Thyroid gland (tissue), 4 donors: ENCODE measurements around the gene PIP5KL1. TPM values are rescaled to one million over a fixed set of nuclear protein-coding genes. Genes with fewer than 3 reads are reported as not detected.

Experiments used
- DNase-seq, 2 donors: peaks; one replicate each; pipeline ENCODE4 v3.0.0-alpha.2; 2019
- H3K27ac ChIP-seq, 3 donors: fragments of 200-600 bp; sonication (generic); 1 replicate in 2 of 3; 2 replicates in 1 of 3; pipeline ENCODE4 v1.5.1; 2016 to 2019; ENCODE audit warnings: mild to moderate bottlenecking in 1 of 3, moderate library complexity in 1 of 3
- H3K27me3 ChIP-seq: fragments of 200-600 bp; sonication (generic); one replicate; pipeline ENCODE4 v1.5.1; 2019
- H3K36me3 ChIP-seq, 2 donors: fragments of 200-600 bp; sonication (generic); one replicate each; pipeline ENCODE4 v1.5.1; 2016 to 2019
- H3K4me1 ChIP-seq, 2 donors: fragments of 200-600 bp; sonication (generic); one replicate each; pipeline ENCODE4 v1.5.1; 2017 to 2019
- H3K4me3 ChIP-seq, 3 donors: fragments of 200-600 bp; sonication (generic); replicated peaks in 1 of 3; 1 replicate in 2 of 3; 2 replicates in 1 of 3; pipeline ENCODE4 v1.5.1; 2016; ENCODE audit warnings: mild to moderate bottlenecking in 1 of 3
- H3K9me3 ChIP-seq: fragments of 200-600 bp; sonication (generic); one replicate; pipeline ENCODE4 v1.5.1; 2017
- POLR2A ChIP-seq, 2 donors: fragments of 450-650 bp; IDR thresholded peaks; one replicate each; pipeline ENCODE4 v1.6.1; 2017; ENCODE audit warnings: antibody characterized with exemption in 2 of 2, mild to moderate bottlenecking in 2 of 2, moderate library complexity in 1 of 2
- WGBS, 2 donors: methylation state at CpG; one replicate each; pipeline ENCODE4 v1.1.5; 2017; 5-methylcytosine and 5-hydroxymethylcytosine counted together
- intact Hi-C: fragments of 100-400 bp; cut with DNase I; formaldehyde crosslinking; loops from one replicate; pipeline ENCODE4 v1.15.1; 2023
- total RNA-seq, 4 donors: library from RNA; depleted of rRNA; stranded (reverse); fragments of >200 nt; gene quantifications; one replicate each; pipeline ENCODE4 v1.2.3, GENCODE V29; 2016
- TF ChIP-seq, protein P1 (sequence below), 6 experiments: fragments of 200-600 bp in 3 of 6; fragments of 450-650 bp in 3 of 6; sonication (generic) in 3 of 6; IDR thresholded peaks; one replicate each; pipeline ENCODE4 v1.5.1; 2016 to 2019; ENCODE audit warnings: antibody characterized with exemption in 6 of 6, mild to moderate bottlenecking in 2 of 6, inconsistent platforms in 1 of 6, moderate library complexity in 1 of 6

PIP5KL1 gene
- total RNA-seq, 4 donors from 2014 or later, result 1.0 to 5.2 (median 1.6) TPM; not detected in 1

DNA sequence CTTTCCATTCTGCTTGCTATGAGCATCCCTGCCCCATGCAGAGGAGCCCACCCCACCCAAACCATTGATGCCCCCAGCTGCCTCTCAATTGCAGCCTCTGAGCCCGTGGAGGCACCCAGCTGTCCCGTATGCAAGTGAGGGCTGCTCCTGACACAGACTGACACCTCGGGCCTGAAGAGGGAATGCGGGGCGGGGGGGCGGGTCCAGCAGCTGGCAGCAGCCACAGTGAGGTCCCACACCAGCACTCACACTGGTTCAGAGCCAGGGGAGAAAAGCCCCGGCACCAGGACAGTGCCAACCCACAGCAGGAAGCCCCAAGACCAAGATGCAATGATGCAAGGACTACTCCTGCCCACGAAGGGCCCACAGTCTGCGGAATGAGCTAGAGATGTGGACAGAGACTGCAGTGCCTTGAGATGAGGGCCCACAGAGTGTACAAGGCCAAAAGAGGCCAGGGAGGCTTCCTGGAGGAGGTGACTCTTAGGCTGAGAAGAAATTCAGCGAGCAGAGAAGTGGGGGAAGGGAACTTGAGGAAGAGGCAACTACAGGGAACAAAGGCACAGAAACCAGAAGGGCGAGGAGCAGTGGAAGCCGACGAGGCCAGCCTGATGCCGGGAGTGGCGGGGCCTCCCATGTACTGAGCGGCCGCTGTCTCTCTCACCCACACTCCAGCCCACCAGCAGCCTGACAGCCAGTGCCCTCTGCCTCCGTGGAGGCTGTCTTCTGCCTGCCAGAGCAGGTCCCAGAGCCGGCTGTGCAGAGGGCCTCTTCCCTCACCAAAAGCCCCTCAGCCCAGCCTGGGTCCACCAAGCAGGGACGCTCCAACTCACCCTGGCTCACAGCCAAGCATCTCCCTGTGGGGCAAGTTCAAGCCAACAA is 41.0 kb upstream of the PIP5KL1 start:
- H3K27me3 ChIP-seq, result no peaks in the 10 kb centered on the region
- WGBS, 2 donors, result 49% methylated on average over 14 to 19 of the region's 20 CpGs
- H3K9me3 ChIP-seq, result no peaks in the 10 kb centered on the region
- intact Hi-C loops, result no loop called here
- H3K4me3 ChIP-seq, result no peak overlapping the region
- peaks cover 77 to 89% of the 10 kb centered on the region in 2 donors for H3K4me1 ChIP-seq
- H3K27ac ChIP-seq, result peak overlapping the region; percentile 20 to 95 (median 46)
- DNase-seq, result no peak
- no peaks in the 10 kb centered on the region for H3K36me3 ChIP-seq
- TF ChIP-seq POLR2A (IDR thresholded peaks at IDR 0.05), result no peak
- TF ChIP-seq, protein P1, sequence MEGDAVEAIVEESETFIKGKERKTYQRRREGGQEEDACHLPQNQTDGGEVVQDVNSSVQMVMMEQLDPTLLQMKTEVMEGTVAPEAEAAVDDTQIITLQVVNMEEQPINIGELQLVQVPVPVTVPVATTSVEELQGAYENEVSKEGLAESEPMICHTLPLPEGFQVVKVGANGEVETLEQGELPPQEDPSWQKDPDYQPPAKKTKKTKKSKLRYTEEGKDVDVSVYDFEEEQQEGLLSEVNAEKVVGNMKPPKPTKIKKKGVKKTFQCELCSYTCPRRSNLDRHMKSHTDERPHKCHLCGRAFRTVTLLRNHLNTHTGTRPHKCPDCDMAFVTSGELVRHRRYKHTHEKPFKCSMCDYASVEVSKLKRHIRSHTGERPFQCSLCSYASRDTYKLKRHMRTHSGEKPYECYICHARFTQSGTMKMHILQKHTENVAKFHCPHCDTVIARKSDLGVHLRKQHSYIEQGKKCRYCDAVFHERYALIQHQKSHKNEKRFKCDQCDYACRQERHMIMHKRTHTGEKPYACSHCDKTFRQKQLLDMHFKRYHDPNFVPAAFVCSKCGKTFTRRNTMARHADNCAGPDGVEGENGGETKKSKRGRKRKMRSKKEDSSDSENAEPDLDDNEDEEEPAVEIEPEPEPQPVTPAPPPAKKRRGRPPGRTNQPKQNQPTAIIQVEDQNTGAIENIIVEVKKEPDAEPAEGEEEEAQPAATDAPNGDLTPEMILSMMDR (IDR thresholded peaks at IDR 0.05), result no peak

DNA sequence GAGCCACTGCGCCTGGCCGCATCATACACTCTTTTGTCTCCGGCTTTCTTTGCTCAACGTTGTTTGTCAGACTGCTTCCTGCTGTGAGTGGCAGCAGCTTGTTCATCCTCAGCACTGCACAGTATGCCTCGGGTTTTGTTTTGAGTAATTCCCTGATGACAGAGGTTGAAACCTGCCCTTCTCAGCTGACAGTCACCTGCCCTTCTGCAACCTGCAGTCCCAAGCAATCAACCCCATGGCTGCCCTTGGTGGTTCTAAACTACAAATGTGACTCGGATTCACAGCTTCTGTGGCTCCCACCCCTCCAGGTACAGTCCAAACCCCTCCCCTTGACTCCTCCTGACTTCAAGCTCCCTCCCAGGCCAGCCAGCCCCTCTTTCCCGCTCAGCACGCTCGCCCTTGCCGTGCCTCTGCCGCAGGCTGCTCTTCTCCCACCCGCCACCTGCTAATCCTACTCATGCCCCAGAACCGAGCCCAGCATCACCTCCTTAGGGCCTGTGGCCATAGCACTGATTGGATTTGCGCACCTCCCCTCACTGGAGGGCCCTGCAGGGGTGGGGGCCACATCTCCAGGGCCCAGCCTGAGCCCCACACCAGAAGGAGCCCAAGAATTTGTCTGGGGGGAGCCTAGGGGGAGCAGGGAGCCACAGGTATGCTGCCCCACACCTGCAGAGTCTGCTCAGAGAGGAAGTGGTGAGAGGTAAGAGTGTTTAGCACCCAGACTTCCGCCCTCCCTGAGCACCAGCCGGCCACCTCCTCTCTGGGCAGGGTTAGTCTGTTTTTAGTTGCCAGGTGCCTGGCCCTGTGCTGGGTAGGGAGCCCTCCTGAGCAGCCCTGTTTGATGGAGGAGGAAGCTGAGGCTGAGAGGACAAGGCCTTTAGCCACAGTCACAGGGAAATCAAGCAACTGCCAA is 40.1 kb upstream of the PIP5KL1 start:
- H3K4me3 ChIP-seq, result no peak overlapping the region
- H3K36me3 ChIP-seq, result no peaks in the 10 kb centered on the region
- peak overlapping the region in 2 of 3 donors; percentile 95 to 96 for H3K27ac ChIP-seq
- no peak for TF ChIP-seq POLR2A (IDR thresholded peaks at IDR 0.05)
- TF ChIP-seq, protein P1 (IDR thresholded peaks at IDR 0.05), result no peak
- intact Hi-C loops, result no loop called here
- DNase-seq, result no peak
- H3K9me3 ChIP-seq, result no peaks in the 10 kb centered on the region
- no peaks in the 10 kb centered on the region for H3K27me3 ChIP-seq
- WGBS, 2 donors, result 77 to 78% methylated on average over 14 of the region's 16 CpGs
- peaks cover 77 to 89% of the 10 kb centered on the region in 2 donors for H3K4me1 ChIP-seq

DNA sequence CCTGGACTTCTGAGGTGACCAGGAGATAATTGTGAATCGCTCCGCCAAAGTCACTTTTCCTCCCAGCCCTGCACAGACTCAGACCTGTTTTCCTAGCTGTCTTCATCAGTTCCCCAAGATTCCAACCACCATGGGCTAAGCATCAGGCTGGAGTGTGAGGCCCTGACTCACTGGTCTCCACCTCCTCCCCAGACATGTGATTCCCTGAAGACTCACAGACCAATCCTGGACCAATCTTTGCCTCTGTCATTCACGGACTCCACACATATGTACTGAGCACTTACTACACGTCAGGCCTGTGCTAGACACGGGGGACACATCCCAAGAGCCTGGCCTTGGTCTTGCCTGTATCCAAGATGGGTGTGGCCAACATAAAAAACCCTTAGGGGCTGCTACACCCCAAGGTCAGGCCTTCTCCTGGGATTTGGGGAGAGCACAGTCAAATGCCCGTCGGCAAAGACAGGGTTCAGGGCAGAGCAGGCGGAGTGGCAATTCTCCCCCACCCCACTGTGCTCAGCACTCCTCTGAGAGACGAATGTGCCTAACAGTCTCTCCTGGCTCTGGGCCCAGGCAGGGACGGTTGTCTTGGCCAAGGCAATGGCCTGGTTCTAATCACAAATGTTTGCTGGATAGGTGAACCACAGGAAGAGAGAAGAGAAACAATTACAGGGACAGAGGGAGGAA is 38.3 kb upstream of the PIP5KL1 start:
- Histone ChIP-seq H3K4me1 (peaks cover 66 to 88% of the 10 kb centered on the region in 2 donors), H3K27ac (peak overlapping the region; percentile 81 to 96 (median 95)), H3K9me3 (no peaks in the 10 kb centered on the region), H3K4me3 (no peak overlapping the region), H3K36me3 (no peaks in the 10 kb centered on the region), H3K27me3 (no peaks in the 10 kb centered on the region)
- intact Hi-C loops, result no loop called here
- DNase-seq, result peak; percentile 94
- WGBS, 2 donors, result 44 to 67% methylated on average over 4 to 10 of the region's 10 CpGs
- no peak for TF ChIP-seq POLR2A (IDR thresholded peaks at IDR 0.05)
- TF ChIP-seq, protein P1 (IDR thresholded peaks at IDR 0.05), result no peak

DNA sequence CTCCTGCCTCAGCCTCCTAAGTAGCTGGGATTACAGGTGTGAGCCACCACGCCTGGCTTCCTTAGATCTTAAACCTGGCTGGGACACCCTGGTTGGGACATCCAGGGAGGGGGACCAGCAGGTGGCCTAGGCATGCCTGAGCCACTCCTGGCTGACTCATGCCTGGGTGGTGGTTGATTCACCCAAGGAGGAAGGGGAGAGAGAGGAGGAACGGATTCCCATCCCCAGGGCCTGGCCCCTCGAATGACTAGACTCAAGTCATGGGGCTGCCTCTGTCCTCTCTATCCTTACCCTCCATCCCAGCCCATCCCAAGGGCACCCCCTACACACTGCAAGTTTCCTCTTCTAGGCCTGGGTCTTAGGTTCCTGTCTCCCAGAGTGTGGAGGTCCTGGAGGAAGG is 37.5 kb upstream of the PIP5KL1 start:
- DNase-seq, result peak; percentile 41 to 51
- no peaks in the 10 kb centered on the region for H3K36me3 ChIP-seq
- intact Hi-C loops, result no loop called here
- H3K4me1 ChIP-seq, result peaks cover 58 to 88% of the 10 kb centered on the region in 2 donors
- H3K4me3 ChIP-seq, result no peak overlapping the region
- no peaks in the 10 kb centered on the region for H3K27me3 ChIP-seq
- WGBS, 2 donors, result 75 to 77% methylated on average over 3 of the region's 3 CpGs
- H3K27ac ChIP-seq, result peak overlapping the region; percentile 81 to 96 (median 95)
- TF ChIP-seq POLR2A (IDR thresholded peaks at IDR 0.05), result no peak
- TF ChIP-seq, protein P1 (IDR thresholded peaks at IDR 0.05), result no peak
- H3K9me3 ChIP-seq, result no peaks in the 10 kb centered on the region
